Stimulated activated CD8-positive, alpha-beta memory T cell treated with anti-CD3 and anti-CD28 coated beads, Interleukin-15, amount 100 ng/mL, for 1 hour (primary cell): ENCODE data around the gene SERBP1.
"Not testable (repeated sequence)": the region's sequence is repeated elsewhere in the genome, so short reads cannot be mapped to it uniquely, and the experiment has no call there.

Experiments used
- DNase-seq: peaks from one replicate; pipeline ENCODE4 v3.0.0-alpha.2; 2020; ENCODE audit warnings: low read depth

The SERBP1 gene

DNA sequence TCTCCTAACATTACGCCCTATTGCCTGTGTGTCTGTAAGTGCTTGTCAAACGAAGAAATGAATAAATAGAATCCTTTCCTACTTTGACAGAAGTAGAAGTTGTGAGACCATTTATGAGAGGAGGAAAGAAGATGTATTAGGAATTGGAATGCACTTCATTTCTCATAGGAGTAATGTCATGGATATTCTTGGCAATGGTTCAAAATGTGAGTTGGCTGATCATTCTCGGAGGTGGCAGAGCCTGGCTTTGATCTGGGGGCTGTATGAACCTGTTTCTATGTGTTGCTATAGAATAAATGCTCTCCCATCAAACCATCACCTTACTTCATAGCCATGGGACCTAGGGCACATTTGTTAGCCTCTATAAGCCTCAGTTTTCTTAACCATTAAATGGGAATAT, 10.1 kb upstream of the SERBP1 start:
- no peak for DNase-seq

DNA sequence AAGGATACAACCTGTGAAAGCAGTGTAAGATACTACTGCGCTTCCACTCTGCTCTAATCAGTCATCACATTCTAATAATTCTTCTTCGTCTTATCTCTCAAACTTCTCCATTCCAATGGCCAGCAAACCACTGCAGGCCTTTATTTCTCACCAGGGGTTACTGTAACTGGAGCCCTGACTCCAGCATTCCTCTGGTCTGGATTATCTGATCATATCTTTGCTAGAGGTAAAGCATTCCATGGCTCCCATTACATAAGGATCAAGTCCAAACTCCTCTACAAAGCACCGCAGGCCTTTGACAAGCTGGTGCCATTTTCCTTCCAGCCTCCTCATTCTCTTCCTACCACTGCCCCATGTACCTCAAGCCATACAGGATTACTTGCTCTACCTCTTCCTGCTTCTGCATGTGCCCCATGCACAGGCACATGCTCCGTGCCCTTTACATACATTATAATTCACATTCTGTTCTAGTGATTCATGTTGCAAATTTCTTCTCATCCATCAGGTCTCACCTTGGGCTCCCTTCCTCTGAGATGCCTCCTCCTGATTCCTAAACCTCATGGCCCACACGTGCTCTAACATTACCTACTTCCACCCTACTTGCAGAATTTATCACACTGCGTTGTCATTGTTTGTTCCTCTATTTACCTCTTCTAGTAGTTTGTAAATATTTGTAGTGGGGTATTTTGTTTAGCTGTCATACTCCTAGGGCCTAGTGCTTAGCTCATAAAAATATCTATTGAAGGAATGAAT, 9.3 kb upstream of the SERBP1 start:
- DNase-seq, result no peak

DNA sequence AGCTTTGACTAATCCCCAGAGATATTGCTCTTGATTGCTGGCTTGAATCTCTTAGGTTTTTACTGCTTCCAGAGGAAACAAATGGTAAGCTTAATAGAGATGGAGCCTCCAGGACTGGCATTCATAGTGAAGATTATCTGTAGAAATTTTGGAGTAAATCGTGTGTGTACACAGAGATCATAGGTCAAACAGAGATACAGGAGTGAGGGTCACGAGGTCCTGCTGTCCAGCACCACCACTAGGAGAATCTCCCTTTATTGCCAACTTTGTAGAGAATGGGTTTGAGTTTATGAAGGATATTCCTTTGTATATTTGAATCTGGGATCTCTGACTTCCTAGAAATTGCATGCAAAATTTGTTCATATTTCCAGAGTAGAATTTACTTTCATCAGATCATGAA, 7.8 kb upstream of the SERBP1 start:
- no peak for DNase-seq

DNA sequence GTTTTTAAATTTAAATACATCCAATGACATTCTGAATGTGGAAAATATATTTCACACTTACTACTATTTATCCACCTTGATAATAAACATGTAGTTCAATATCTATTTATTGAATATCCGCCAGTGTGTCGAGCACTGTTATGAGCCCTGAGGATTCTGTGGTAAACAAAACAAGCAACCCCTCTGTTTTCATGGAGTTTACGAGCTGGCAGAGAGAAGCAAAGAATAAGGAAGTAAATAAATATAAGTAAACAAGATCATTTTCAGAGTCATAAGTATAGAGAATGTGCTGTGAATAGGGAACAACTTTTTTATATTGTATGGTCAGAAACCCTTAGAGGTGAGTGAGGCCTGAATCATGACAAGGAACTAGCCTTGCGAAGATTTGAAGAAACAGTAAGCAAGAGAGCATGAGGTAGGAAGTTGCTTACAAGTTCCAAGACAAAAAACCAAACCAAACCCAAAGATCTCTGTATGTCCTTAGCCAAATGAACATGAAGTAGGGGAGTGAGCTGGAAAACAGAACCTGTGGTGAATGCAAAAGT, 6.4 kb upstream of the SERBP1 start:
- no peak for DNase-seq

DNA sequence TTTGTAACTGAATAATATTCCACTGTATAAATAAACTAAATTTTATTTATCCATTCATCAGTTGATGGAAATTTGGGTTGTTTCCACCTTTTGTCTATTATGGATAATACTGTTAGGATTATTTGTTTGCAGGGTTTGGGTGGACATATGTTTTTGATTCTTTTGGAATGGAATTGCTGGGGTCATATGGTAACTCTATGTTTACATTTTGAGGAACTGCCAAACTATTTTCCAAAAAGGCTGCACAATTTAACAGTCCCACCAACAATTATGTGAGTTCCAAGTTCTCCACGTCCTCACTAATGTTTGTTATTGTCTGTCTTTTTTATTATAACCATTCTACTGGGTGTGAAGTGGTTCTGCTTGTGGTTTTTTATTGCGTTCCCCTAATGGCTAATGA, 4.3 kb upstream of the SERBP1 start:
- no peak for DNase-seq

DNA sequence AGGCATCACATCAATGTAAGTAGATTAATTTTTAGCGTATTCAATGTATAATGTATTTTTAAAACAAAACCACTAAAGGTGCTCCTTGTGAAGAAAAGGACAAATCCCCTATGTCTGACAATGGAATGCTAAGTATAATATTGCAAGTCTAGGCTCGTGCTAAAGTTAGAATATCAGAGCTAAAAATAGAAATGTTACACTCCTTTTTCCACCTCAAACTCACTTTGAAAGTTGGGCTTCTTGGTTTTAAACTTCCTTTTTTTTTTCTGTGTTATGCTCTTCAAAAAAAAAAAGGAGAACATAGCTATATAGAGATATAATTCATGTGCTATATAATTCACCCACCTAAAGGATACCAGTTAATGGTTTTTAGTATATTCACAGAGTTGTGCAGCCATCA, 3.6 kb upstream of the SERBP1 start:
- DNase-seq, result no peak

DNA sequence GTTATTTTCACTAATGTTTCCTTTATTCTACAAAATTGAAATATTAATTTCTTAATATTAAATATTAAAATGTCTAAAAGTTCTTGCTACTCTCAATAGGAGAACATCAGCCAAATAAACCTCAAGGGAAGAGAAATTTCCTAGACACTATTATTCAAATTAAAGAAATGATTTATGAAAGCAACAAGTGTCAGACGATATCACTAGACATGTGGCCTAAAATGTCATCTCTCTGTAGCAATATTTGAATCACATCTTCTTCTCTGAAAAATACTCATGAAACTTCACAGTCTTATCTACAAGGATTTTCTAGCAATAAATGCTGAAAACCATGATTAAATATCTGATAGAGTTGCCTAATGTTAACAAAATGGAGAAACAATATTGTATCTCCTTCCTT, 2.5 kb upstream of the SERBP1 start:
- DNase-seq, result no peak

DNA sequence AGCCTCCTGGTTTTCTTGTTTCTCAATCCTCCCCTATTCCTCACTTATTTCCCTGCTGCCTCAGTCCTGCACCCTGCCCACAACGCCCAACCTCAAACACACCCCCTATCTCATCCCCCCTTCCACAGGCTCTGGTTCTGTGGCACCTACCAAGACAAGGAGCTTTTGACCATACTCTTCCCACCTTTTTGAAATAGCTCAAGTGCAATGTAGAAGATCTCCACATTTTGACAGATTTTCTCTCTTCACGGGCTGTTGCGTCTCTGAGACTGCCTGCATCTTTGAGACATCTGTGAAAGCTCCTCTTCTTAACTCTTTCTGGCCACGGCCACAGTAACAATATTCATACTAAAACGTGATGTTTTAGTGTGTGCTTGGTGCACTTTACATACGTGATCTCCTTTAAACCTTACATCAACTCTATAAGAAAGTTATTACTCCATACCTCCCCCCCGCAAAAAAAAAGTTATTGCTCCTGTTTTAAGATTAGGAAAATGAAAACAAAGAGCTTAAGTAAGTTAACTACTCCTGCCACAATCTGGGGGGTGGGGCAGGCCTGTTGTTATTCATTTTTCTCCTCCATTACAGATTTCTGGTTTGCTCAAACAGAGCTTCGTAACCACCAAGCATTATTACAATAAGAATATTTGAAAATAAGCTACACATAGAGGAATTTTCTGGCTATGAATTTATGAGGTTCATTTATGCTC, 1.8 kb upstream of the SERBP1 start:
- DNase-seq, result no peak

DNA sequence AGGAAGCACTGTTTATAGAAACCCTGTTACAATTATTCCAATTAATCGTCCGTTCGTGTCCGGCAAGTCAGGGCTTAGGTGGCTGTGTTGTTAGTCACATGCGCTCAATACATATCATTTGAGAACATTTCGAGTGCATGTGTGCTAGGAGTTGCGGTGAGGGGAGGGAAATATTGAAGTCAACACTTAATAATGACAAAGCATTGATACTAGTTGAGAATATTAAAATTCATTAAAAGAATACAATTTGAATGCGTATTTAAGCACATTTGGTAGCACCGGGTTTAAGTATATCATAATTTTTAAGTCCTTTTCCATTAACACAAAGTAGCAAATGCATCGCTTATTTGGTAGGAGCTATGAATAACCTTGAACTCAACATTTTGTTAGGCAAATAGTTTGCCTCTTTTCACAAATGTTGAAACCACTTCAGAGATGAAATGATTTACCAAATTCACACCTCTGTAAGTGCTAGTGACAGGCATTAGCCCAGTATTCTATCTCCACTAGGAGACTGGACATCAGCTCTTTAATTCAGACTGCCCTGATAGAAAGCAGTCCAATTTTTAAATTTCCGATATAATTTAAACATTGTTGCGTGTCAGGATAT, 1.1 kb upstream of the SERBP1 start:
- DNase-seq, result no peak

DNA sequence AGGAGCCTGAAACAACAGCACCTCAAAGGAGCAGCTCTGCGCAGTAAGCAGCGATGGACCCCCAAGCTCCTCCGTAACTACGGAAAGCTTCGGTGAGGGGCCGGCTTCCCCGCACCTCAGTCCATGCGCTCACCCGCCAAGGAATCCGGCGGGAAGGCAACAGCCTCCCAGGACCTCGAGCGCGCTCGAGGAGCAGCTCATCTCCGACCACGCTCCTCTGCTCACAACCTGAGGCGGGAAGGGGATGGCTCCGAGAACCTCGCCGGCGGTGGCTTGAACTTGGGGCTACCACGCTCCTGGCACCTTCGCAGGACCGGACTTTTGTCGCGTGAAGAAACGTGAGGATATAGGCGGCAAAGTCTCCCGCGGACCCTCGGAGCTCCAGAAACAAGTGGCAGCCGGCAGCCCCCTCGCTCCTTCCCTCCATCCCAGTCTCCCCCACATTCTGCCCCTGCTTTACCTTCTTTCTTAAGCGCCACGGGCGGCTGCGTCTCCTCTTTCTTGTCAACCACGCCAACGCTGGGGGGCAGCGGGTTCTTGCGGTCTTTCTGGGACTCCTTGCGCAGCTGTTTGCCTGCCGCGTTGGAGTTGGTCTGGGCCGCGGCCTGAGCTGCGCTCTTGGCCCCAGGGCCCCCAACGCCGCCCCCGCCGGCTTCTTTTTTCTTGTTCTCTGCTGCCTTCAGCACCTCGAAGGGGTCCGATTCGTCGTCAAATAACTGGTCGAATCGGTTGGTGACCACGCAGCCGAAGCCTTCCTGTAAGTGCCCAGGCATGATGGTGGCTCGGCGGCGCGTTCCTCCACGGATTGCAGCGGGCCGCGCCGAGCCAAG, 459 bp downstream of the SERBP1 start:
- no peak for DNase-seq

DNA sequence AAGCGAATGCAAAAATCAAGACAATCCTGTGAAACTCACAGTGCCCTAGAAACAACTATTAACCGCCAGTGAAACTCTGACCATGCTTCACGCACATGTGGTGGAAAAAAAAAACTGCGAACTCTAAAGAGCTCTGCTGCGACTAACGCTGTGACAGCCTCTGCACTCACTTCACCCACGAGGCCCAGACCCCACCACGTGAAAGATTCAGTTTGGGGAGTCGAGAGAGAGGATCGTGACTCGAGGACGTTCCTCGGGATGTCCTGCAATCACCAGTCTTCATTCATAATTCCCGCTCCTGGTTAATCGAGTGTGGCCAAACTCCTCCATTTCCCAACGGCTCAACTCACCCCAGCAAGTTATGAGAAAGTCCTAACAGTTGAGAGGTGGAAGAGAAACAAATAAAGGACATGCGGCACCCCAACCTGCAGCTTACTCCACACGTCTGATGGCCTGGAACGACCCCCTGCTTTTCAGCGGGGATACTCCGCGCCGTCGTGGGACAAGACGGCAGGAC, 1.1 kb downstream of the SERBP1 start:
- DNase-seq, result no peak

DNA sequence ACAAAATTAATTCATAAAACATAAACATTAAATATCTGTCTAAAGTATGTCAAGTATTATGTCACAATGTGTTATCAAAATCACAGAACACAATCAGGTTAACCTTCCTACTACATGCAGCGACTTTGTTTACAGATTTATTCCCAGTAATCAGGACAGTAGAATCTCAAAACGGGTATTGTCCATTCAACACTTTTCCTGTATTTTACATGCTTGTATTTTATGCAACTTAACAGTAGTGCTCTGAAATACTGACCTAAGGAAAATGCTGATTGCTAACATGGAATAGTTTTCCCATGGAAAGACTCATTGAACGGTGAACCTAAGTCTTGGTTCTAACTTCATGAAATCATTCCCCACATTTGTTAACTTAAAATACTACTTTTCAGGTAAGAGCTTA, 2.3 kb downstream of the SERBP1 start:
- no peak for DNase-seq

DNA sequence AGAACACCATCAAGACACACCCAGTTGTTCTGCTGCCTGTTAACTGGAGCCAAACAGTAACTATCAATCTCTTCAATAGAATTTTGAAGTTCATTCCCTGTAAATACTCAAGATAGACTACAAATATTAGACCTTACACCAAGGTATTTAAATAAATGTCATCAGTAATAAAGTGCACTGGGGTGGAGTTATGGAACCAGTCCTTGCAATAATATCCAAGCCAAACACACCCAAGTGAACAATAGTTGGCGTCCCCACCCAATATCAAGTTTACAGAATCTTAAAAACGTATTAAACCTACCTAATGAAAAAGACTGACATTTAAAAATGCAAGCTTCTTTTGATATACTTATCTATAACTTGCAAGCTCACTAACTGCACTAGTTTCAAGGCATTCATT, 2.7 kb downstream of the SERBP1 start:
- DNase-seq, result no peak

DNA sequence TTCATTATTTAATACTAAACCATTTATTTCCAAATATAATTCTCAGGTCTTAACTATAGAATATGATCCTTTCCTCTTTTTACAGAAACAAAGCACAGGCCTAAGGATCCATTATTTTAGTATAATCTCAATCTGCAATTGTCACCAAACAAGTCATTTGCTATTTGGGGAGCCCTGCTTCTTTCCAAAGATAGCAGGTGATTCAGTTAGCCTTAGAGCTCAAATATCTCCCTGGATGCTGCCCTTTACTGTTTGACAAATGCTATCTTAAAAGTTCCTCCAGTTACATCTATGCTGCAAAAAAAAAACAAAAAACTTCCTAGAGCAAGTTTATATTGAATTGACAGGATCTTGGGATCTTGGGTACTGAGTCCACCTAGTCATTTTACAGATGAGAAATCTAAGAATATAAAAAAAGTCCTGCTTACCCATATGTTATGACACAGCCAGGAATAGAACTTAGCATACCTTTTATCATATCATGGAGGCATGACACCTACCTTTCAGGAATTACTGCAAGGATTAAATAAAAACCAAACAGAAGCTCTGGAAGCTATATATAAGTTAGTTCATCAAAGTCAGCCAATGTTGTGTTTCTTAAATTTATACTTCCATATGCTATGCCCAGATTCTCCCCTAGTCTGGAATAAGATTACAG, 9.2 kb downstream of the SERBP1 start:
- no peak for DNase-seq

DNA sequence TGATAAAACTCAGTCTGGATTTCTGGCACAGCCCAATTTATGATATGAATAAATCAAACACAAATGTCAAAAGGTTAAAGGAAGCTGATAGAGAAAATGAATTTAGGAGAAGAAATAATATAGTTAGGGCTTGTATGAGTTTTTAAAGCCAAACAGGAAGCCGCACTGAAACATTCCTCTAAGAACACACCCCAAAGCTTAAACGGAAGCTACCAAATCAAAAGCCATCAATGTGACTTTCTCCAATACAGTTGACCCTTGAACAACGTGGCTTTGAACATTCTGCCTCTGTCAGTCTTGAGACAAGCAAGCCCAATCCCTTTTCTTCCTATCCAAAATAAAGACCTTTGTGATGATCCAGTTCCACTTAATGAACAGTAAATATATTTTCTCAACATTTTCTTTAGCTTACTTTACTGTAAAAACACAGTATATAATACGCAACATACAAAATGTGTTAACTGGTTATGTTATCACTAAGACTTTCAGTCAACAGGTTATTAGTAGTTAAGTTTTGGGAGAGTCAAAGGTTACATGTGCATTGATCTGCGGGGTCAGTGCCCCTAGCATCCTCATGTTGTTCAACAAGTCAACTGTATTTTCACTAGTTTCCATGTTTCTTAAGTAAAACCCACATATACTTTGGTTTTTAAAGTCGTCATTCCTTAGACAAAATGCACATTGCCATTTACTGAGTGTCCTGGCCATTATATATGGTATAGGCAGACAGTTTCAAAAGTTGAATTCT, 11.2 kb downstream of the SERBP1 start:
- no peak for DNase-seq

DNA sequence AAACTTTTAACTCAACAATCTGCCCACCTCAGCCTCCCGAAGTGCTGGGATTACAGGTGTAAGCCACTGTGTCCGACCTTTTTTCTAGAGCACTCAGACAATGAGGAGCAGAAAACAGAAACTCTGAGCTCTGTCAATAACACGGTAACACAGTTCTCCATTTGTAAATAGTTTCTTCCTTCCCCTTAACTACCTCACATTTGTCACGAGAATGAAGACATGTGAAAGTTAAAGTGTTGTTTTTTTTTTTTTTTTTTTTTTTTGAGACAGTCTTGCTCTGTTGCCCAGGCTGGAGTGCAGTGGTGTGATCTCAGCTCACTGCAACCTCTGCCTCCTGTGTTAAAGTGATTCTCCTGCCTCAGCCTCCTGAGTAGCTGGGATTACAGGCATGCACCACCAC, 12.5 kb downstream of the SERBP1 start:
- not testable (repeated sequence) for DNase-seq

DNA sequence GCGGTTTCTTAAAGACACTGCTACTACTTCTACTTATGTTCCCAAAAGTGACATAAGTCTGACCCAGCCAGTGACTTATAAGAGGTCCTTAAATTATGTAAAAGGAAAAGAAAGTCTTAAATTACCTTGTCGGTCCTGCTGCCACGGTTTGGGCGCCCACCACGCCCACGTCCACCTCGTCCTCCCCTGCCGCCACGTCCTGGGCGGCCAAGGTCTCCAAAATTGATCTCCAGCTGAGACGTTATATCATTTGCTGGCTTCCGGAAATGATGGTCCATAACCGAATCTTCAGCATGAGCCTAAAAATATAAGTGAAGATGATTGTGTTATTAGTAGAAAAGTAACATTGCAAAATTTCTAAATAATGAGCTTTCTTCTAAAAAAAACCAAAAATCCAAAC, 15.2 kb downstream of the SERBP1 start:
- no peak for DNase-seq

DNA sequence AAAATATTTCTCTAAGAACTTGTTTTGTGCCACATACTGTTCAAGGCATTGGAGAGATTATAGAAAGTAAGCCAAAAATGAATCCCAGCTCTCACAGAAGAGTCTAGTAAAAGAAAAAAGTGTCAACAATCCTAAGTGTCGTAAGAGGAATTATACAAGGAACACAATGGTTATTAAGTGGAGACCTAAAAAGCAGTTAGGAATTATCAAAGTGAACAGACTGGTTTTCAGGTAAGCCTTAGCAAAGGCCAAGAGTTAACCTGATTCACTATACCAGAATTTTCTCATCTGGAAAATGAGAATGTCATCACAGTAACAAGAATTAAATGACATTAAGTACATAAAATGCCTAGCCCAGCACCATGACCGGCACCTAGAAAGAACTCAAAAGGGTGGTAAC, 15.6 kb downstream of the SERBP1 start:
- no peak for DNase-seq

DNA sequence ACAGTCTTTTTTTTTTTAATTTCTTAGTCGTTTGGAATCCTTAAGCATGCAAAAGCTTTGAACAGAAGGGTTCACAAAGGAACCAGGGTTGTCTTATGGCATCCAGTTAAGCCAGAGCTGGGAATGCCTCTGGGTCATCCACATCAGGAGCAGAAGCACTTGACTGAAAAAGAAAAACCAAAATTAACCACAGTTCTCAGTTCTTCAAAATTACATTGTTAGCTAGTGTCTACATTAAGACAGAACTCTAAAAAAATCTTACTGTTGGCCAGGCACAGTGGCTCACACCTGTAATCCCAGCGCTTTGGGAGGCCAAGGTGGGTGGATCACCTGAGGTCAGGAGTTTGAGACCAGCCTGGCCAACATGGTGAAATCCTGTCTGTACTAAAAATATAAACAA, 17.1 kb downstream of the SERBP1 start:
- not testable (repeated sequence) for DNase-seq

DNA sequence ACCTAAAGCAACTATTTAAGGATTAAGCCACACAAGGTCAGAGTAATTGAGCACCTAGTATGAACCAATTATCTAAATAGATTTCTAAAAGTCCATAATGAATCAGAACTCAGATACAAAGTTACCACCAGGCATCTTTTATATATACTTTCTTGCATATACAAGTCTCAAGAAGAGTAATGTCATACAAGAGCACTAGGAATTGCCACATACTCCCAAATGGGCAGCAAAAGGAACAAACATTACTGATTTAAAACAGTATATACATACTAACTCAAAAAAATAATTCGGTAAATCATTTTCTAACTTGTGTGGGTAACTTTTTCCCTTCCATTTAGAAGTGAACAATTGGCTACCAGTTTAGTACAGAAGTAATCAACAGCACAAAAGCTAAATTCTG, 22.1 kb downstream of the SERBP1 start:
- DNase-seq, result no peak

DNA sequence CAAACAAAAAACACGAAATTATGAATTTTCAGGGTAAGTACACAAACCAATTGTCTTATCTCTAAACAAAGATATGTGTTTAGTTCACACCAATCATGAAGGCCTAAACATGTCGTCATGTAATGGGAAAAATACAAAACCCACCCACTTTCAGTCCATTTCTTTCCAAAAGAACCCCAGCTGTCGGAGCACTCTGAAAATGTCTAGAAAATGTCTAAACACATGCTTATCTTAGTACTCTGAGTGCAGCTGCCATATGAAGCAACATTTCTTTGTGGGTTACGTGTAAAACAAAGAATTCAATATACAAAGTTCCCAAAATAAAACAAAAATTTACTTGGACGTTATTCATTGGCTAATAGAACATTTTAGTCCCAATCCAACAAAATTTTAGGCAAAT, 22.7 kb downstream of the SERBP1 start:
- DNase-seq, result no peak
